Activated T-cell treated with anti-CD3 and anti-CD28 coated beads for 4 hours (primary cell): ENCODE data around the gene TREML2.
"Not testable (repeated sequence)": the region's sequence is repeated elsewhere in the genome, so short reads cannot be mapped to it uniquely, and the experiment has no call there.

Experiments used
- DNase-seq: peaks from one replicate; pipeline ENCODE4 v3.0.0-alpha.2; 2020

The TREML2 gene

GRCh38 chr6:41208439-41209106 lies 7.6 kb upstream of the TREML2 start:
- DNase-seq = no peak

- DNase-seq = no peak
Observed at GRCh38 chr6:41204156-41204555, 3.2 kb upstream of the TREML2 start.

GRCh38 chr6:41201764-41202173 lies 820 bp upstream of the TREML2 start:
- no peak for DNase-seq

DNA sequence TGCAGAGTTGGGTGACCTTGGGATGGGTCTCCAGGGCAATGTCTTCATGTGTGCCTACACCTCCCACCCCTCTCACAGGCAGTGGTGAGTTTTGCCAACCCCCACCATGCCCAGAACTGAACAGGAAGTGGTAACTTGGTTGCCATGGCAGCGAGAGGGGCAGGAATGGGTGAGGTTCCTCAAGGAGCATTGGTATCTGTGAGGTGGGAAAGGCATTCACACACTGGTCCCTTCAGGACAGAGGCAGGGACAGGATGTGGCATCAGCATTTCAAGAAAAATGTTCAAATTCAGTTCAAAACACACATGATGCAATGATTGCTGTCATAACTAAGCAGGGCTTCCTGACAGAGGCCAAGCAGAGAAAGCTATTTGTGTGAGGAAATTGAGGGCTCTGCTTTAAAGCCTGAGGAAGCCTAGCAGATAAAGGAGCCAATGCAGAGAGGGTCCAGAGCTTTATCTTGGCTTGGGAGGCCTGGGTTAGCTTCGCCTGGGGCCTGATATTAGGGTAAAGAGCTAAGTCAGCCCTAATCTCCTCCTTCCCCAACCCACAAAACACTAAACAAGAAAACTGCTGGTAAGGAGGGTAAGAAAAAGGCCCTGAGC lies 551 bp downstream of the TREML2 start:
- DNase-seq = peak; percentile 35

DNA sequence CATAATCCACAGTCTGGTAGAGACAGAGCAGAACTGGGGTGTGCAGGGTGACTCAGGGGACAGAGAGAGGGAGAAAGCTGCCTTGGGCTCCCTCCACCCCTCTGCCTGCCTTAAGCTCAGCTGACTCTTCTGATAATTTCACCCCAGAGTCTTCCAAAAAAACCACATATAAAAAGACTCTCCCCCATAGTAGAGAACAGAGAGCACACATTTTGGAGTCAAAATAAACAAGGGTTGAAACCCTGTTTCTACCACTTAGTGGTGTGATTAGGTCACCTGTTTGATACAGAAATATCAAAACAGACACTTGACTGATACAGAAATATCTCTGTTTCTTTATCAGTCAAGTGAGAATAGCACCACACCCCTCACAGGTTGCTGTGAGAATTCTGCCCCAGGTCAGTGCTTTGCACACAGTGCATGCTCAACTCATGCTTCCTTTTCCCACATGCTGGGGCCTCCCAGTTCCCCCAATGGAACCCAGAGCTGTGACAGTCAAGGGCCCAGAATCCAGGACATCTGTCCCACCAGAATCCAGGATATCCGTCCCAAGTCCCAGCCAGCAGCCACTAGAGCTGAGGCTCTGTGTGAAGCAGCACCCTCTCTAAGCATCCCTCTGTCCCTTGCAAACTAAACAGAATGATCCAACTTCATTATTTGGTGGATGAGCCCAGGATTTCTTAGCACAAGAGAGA lies 1.2 kb downstream of the TREML2 start:
- no peak for DNase-seq

DNA sequence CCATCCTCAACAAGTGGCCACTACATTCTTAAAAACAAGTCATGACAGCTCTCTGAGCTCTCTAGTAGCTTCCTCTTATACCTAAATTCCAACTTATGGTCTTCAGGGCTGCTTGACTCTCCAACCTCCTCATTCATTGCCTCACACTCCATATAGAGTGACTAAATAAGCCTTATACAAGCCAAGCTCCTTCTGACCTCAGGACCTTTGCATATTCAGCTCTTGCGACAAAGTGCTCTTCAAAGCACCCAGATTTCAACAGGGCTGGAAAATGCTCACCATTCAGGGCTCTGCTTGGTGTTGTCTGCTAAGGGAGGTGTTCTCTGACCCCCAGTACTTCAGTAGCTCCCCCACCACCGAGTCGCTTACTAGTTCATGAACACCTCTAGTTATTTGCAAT lies 3.7 kb downstream of the TREML2 start:
- DNase-seq = no peak

DNA sequence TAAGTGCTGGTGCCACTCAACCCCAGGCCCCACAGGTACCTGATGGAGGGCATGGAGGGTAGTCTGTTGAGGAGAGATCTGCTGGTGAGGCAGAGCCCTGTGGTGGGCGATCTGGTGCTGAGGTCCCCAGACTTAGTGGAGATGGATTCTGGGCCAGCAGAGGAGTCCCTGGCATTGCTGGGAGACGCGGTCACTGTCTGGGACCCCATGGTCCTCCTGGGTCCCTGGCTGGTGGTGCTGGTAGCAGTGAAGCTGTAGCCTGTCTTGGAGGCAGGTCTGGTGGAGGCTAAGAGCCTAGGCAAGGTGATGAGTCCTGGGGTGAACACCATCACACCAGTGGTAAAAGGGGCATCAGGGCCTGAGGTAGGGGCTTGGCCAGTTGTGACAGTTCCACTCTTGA lies 6.6 kb downstream of the TREML2 start:
- DNase-seq = no peak

DNA sequence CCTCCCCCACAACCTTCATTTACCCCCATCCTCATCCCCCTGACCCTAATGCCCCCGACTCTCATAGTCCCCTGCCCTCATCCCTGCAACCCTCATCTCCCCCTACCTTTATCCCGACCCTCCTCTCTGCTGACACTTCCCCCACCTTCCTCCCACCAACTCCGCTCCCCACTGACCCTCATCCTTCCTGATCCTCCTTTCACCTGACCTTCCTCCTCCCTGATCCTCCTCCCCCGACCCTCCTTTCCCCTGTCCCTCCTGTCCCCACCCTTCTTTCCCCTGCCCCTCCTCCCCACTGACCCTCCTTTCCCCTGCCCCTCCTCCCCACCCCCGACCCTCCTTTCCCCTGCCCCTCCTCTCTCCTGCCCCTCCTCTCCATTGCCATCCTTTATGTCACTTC lies 7.1 kb downstream of the TREML2 start:
- DNase-seq = no peak

- no peak for DNase-seq
Observed at GRCh38 chr6:41193171-41193734, 7.7 kb downstream of the TREML2 start.

GRCh38 chr6:41191569-41191968 lies 9.4 kb downstream of the TREML2 start:
- DNase-seq = no peak

DNA sequence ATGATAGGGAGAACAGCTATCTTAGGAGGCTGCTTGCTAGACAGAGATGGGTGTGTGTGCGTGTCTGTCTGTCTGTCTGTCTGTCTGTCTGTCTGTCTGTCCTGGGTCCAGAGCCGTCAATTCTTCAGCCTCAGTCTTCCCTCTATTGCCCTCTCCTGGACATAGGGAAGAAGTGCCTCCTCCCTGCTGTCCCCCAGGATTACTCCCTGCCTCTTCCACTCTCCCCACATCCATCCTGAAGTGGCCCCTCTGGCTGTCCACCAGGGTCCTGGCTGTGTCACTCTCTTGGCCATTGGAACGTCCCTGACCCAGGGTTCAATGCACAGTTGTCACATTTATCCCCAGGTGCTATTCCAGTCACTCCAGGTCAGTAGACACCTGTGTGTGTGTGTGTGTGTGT lies 10.2 kb downstream of the TREML2 start:
- DNase-seq = no peak

DNA sequence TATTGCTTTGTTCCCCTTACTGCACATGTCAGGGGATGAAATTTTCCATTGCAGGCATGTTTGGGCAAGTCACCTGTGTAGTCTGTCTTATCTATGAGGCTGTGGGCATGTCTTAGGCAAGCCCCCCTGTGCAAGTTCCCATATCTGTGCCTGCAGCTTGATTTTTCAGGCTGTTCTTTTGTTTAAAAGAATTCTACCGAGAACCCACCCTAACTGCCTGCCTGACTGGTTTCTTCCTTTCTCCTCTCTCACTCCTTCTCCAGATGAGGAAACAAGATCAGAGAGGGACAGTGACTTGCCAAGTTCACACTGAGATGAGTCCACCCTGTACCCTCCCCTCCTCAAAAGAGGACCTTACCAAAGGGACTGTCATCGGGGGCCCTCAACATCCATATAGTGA lies 11.0 kb downstream of the TREML2 start:
- DNase-seq = no peak

GRCh38 chr6:41189046-41189445 lies 11.9 kb downstream of the TREML2 start:
- not testable (repeated sequence) for DNase-seq

- no peak for DNase-seq
Observed at GRCh38 chr6:41187924-41188886, 12.7 kb downstream of the TREML2 start.

DNA sequence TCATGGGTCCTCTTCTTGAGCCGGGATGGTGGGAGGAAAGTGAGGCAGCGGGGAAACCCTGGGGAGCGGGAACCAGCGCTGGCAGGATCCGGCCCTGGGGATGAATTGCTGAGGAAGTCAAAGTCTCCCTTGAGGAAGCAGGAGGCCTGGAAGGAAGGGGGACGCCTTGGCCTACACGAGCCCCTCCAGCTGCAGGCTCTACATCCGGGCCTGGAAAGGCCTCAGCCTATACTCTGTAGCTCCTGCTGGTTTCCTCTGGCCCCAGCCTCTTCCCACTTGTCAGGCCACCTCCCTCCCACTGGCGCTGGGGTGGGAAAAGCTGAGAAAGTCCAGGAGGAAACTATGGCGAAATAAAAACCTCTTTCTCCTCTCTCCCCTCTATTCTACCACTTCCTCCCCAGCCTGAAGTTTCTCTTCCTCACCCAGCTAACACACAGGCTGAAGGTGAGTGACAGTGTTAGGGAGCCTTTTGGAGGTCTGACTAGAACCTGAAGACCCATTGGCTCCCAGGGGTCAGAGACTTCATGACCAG lies 14.9 kb downstream of the TREML2 start:
- DNase-seq = no peak

- DNase-seq = no peak
Observed at GRCh38 chr6:41184761-41185160, 16.2 kb downstream of the TREML2 start.

DNA sequence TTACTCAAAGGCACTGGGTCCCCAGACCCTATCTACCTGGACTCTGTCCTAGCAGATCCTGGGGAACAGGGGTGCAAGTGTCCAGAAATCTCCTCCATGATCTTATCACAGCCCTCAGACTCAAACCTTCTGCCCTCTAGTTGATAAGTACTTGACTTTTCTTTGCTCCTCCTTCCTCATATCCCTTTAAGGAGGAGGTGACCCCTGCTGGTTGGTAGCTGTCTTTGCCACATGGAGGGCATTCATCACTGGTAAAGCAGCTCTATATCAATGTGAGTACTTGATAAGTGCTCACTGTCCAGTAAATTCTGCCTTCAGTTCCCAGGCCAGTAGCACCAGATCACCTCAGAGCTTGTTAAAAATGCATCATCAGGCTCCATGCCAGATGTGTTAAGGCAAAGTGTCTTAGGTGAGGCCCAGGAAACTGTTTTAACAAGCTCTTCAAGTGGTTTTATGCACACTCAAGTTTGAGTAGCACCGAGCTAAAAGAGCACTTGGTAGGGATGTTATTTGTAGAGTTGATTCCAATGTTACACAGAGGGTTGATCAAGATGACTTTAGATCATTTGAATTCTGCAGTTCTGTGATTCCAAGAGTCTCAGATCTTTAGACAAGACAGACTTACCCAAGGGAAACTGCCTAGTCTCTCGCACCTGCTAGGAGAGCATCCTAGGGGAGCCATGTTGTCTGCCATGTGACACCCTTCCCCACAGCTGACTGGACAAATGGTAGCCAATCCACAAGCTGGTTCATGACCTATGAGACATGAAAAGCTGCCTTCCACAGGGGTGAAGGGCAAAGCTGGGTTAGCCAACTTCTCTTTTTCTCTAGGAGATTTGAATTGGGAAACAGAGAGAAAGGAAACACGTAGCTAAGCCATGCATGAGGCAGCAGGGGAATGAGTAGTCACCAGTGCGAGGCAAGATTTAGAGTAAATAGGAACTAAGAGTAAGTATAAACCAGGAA lies 18.6 kb downstream of the TREML2 start:
- peak; percentile 27 for DNase-seq

- DNase-seq = no peak
Observed at GRCh38 chr6:41181566-41181965, 19.4 kb downstream of the TREML2 start.

GRCh38 chr6:41179163-41179562 lies 21.8 kb downstream of the TREML2 start:
- DNase-seq = no peak

- no peak for DNase-seq
Observed at GRCh38 chr6:41177695-41178094, 23.3 kb downstream of the TREML2 start.

GRCh38 chr6:41177287-41177686 lies 23.7 kb downstream of the TREML2 start:
- DNase-seq = no peak
